Right ventricle myocardium inferior (tissue), 1 donor: ENCODE data around the gene NELFA. TPM values are rescaled to one million over a fixed set of nuclear protein-coding genes. Genes with fewer than 3 reads are reported as not detected.

ENCODE experiments used
- microRNA-seq: library from miRNA; unstranded; fragments of <30 nt; microRNA quantifications from one replicate; pipeline ENCODE4 v1.2.0, GENCODE V29; 2020
- total RNA-seq: library from RNA; stranded (reverse); fragmentation: NEBNext Ultra II Directional; extraction: Animal tissue kit (Norgen Biotek cat#: 25700); gene quantifications from one replicate; pipeline ENCODE4 v1.2.1, GENCODE V29; 2021
- donor health status: DM: no; HTN: yes; CAD: no; lungs with severe emphysema.

Gene NELFA
- total RNA-seq, 1 donor from 2014 or later = 10.8 TPM

Small RNA genes lying within 50 kb of the gene (microRNA-seq; reads per million reads assigned to microRNA genes)
- gene MIR943 = not detected

Other genes with a start within 250 kb of the NELFA start
- 1.8 TPM for gene FGFR3, start 215.7 kb downstream of the NELFA start, total RNA-seq
- 39.8 TPM for gene LETM1, start 152.8 kb downstream of the NELFA start, total RNA-seq
- gene NSD2, start 137.6 kb downstream of the NELFA start, total RNA-seq = 37.0 TPM
- 1.1 TPM for gene NAT8L, start 50.4 kb upstream of the NELFA start, total RNA-seq
- gene HAUS3, start 233.1 kb upstream of the NELFA start, total RNA-seq = 7.7 TPM
- 2.0 TPM for gene POLN, start 233.1 kb upstream of the NELFA start, total RNA-seq